ENCODE results near the gene CFAP99.
"Not testable (repeated sequence)": the region's sequence is repeated elsewhere in the genome, so short reads cannot be mapped to it uniquely, and the experiment has no call there.

CFAP99 gene

DNA sequence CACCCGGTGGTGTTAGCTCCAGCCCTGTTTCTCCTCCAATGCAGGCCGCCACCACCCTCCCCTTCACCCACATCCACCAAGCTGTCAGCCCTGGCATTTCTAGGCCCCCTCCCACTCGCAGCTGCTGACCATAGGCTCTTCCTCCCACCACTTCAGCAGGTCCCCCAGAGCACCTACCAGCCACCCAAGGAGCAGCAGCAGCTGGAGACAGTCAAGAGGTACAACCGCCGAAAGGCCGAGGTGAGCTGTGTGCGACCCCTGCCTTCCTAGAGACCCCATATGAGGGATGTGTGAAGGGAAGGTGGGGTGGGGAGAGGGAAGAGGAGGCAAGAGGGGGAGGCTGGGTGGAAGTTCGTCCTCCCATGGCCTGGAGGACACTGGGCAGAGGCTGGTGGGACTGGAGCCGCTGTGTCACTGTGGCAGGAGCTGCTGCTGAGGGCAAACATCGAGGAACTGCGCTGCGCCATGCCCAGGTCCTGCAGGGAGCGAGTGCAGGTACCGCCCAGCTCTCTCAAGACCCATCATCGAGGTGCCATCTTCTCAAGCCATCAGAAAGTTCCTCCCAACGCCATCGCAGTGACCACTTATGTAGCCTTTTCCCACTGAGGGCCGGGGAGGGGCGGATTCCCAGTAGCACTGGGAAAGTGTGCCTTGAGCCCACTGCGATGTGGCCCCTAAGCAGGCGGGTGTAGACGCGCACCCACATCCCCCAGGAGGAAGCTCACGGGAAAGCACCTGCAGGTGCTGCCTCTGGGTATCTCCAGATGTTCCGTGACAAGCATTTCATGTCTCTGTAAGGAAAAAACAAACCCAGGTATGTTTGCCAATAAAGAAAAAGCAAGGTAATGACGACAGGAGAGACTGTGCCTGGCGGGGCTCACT lies 31.0 kb downstream of the CFAP99 start:
- DNase-seq, result no peak

DNA sequence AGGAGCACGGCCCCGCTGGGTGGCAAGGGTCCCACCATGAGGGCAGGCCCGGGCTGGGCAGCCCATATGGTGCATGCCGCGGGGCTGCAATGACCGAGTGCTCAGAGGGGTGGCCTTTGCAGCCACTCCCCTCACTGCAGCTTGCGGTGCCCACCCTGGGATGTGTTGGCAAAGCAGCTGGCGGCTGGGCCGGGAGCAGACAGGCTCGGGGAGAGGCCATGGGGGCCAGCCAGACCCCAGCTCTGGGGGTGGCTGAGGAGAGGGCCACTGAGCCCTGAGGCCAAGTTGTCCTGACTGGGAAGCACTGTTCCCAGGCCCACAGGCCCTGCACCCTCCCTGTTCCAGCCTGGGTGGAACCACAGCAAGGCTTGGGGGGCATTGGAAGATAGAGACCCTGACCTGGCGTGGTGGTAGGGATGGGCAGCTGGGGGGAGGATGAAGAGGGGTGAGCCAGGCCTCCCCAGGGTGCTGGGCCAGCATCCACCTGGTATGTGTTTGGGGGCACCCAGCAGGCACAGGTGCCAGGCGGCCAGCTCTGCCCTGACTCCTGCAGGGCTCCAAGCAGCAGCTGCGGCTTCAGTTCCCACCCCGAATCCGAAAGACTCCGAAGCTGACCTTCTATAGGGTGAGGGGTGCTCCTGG lies 31.8 kb downstream of the CFAP99 start:
- no peak for DNase-seq

DNA sequence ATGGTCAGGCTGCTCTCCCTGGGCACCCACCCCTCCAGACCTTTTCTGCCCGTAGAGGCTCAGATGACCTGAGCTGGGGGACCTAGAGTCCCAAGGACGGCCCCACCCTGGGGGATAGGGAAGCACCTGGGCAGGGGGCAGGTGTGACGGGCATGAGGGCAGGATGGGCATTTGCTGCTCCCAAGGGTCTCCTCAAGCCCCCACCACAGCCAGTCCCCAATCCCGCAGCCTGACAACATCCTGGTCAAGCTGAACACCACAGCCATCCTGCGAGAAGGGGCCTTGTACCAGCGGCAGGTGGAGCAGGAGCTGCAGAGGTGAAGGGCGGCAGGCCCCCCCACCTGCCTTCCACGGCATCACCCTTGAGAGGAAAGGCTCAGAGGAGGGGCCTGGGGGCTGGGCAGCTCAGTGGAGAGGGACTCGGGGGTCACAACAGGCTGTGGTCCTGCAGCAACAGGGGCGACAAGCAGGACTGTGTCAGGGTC lies 32.3 kb downstream of the CFAP99 start:
- DNase-seq, result no peak

DNA sequence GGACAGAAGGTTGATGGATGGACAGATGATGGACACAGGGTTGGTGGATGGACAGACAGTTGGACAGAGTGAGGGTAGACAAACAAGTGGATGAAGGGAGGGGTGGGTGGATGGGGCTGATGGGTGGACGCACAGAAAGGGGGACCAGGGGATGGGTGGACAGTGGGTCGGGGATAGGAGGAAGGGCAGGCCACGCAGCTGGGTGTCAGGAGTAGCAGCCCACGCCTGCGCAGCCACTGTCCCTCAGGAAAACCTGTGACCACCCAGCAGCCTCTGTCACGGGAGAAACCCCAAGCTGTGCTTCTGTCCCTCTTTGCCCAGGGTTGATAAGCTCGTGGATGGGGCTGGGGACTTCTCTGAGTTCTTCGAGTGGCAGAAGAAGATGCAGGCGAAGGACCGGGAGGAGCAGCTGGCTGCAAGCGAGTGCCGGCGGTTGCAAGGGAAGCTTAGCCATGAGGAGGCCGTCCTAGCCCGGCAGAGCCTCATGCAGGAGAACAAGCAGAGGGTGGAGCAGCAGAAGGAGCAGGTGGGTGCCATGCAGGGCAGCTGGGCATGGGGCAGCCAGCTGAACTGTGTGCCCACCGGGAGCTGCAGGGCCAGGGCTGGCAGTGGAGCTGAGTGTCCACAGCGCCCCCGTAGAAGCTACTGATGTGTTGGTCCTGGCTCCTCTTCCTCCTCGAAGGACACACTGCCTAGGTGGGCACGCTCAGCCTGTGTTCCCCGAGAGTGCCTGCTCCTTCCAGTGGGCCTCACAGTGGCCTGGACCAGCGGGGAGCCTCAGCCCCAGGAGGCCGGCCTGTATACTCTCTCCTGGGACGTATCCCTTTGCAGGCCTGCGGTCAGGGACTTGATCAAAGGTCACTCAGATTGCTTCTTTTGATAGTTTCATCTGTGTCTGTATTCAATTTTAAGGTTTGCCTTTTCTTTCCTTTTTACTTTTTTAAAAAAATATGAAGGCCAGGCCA lies 33.3 kb downstream of the CFAP99 start:
- DNase-seq, result no peak

DNA sequence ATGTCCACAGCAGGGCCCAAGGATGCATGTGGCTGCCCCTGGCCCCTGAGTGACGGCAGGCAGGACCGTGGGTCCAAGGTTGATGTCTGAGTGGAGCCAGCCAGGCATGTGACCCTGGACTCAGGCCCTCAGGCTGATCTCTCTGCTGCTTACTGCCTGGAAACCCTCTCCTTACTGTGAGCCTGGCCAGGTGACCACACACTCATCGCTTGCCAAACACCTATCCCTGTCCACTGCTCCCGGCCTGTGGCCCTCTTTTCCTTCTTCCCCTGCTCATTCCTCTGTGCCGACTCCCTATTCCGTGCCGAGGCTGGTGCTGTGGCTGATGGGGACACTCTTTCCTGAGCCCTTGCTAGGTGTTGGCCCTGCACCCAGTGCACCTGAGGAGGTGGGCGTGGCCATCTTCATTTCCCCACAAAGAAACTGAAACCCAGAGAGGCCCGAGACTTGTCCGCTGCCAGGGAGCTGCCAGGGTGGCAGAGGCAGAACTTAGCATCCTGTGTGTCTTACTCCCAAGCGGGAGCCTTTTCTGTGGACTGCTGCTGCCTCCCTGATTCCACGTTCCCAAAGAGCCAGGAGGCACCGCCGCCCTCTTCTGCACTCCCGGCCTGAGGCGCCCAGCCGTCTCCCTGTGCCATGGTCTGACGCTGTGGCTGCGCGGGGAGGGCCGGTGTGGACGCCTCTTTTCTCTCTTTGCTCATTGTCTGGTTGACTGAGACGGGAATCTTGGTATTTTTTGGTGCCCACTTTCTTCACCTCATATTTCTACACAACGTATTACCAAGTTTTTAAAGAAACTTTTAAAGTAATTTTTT lies 38.9 kb downstream of the CFAP99 start:
- DNase-seq, result no peak

DNA sequence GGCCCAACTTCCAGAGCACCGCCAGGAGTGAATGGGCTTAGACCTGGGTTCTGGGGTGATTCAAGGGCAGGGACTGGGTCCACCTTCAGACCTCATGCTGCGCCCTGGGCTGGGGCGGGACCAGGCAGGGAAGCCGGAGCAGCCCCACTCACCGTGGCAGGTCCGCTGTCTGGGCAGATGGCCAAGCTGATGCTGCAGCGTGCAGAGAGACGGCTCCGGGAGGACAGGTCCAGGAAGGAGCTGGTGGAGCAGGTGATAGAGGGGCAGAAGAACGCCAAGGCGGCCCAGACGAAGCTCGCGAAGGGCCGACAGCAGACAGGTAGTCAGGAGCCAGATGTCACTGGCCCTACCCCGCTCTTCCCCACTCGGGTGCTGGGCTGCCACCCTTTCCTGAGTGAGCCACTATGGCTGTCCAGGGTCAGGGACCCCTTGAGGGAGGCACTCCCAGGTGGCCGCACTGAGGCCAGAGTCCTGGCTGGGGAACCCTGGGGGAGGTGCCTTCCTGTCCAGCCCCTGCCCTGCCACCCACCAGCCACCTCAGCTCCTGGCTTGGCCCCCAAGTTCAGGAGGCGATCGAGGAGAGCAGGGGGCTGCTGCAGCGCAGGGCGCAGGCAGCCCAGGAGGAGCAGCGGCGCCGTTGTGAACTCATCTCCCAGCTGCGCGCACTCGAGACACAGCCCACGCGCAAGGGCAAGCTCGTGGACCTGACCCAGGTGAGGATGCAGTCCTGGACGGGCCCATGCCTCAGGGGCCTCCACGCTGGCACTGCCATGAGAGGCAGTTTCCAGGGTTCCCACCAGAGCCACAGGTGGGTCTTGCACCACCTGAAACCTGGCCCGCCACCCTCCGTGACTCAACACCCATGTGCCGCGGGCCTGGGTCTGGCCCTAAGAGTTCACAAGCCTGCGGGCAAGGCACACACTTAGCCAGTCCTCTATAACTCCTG lies 40.1 kb downstream of the CFAP99 start:
- no peak for DNase-seq

DNA sequence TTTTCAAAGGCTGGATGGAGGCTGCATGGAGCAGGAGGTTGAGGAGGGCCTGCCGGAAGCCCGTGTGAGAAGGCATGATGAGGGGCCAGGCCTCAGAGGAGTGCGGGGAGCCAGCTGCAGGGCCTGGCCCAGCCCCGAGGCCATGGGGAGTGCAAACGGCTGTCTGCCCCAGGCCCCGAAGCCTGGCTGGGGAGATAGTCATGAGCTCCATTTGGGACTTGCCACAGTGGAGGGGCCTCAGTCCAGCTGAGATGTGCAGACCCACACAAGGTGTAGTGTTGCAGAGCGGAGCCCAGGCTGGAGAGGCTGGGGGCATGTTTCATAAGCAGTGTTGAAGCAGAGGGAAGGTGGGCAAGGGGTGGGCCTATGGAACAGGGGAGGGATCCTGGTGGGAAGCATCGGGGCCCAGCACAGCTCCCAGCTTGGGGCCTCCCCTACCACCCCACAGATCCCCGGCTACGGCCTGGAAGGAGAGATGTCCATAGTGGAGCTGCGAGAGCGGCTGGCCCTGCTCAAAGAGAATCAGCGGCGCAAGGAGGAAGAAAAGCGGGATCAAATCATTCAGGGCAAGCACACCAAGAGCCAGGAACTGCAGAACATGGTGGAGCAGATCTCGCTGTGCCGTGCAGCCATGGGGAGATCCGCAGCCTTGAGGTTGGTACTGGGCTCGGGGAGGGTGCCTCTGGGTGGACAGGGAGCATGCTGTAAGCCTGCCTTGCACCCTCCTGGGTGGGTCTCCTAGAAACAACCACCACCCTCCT lies 41.0 kb downstream of the CFAP99 start:
- DNase-seq, result no peak

DNA sequence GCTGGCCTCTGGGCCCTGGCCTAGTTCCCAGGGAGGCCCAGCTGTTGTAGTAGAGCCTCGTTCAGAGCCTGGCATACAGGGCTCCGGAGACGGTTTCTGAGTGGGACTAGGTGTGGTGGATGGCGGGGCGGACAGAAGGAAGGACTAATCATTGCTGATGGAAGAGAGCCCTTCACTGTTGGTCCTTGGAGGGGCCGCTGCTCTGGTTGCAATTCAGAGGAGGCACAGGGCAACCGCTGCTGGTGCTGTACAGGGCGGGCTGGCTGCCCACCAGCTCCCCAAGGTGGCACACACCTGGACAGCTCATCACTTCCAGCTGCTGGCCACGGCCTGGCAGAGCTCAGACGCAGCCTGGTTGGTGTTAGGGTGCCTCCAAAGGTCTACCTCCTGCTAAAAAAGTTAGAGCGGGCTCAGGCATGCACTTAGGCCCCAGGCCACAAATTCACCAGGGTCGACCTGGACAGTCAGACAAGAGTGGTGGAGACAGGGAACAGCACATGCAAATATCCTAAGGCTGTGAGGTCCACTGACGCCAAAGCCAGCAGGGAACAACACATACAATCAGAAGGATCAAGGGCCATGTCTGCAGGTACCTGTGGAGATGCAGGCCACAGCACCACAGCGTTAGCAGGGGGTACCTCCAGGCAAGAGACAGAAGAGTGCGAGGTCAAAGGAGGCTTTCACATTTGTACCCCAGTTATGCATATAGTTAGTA lies 42.6 kb downstream of the CFAP99 start:
- DNase-seq, result no peak

DNA sequence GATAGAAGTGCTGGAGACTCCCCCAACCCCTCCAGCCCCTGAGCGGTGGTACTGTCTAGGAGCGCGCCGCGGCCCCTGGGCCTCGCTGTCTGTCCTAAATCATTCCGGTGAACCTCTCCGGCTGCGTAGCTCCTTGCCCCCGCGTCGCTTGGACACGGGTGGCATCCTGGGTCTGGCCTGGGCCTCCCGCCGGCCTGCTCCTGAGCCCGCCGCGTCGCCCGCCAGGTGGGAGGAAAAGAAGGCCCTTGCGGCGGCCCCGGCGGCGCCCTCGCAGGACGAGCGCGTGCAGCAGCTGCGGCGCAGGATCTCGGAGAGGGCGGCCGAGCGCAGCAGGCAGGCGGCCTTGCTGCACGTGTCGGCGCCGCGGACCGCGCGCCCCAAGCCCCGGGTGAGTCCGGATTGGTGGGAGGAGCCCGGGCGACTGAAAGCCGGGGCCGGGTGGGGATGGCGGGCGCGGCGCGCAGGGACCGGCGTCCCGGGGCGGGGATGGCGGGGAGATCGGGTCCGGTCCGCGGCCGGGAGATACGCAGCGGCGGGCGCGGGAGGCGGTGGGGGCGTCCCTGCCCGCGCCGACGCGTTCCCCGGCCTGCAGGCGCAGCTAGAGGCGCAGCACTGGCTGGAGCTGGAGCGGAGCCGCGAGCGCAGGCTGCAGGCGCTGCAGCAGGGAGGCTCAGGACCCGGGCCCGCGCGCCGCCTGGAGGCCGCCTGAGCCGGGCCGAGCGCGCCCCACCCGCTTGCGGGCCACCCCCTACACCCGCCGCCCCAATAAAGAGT lies 43.6 kb downstream of the CFAP99 start:
- peak; percentile 45 to 59 for DNase-seq

DNA sequence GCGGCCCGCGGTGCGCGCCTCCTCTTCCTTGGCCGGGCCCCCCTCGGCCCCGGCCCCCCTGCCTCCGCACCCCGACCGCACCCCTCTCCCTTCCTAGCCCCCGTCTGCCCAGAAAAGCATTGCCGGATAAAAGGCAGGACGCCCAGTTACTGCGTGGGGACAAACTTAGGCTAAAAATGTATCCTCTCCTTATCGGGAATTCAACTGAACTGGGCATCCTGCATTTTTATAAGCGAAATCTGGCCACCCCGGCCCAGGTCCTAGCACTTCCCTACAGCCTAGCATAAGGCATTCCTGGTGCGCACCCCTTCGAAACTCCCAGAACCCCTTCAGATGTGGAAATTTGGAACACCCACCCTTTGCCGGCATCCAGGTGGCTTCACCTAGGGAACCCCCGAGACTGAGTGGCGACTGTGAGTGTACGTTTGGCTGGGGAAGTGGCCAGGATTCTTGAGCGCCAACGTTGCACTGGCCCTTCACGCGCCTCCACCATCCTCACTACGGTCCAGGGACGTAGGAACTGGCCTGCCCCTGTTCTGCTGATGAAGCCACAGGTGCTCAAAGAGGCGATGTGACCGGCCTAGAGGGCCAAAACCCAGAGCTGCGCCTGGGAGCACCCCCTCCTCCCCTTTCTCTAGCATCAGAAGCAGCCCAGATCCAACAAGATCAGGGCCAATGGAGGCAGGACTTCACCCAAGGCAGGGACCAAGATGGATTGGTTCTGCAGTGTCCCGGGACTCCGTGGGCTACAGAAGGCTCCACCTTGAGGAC lies 44.4 kb downstream of the CFAP99 start:
- DNase-seq, result no peak

DNA sequence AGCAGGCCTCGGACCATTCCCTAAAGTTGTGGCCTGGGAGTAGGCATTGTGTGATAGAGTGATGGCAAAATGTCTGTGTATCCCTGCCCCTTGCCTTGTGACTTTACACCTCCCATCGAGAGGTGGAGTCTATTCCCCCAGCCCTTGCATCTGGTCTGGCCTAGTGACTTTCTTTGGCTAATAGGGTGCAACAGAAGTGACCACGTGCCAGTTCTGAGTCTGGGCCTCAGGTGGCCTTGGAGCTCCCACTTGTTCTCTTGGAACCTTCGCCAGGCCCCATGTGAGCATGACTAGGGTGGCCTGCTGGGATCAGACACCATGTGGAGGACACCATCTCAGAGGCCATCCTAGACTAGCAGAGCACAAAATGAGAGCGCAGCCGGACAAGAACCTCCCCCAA lies 46.3 kb downstream of the CFAP99 start:
- DNase-seq, result no peak

DNA sequence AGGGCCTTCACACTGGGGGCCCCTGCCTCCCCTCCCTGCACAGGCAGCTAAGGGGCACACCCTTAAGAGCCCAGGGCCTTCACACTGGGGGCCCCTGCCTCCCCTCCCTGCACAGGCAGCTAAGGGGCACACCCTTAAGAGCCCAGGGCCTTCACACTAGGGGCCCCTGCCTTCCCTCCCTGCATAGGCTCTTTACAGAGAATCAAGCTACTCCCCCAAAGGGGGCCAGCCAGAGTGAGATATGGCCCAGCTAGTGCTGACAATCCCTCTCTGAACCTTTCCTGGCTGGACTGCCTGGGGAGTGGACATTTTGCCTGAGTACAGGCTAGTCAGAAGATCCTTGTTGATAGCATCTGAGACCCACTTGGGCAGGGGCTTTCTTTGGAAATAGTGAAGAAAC lies 46.8 kb downstream of the CFAP99 start:
- DNase-seq, result not testable (repeated sequence)

DNA sequence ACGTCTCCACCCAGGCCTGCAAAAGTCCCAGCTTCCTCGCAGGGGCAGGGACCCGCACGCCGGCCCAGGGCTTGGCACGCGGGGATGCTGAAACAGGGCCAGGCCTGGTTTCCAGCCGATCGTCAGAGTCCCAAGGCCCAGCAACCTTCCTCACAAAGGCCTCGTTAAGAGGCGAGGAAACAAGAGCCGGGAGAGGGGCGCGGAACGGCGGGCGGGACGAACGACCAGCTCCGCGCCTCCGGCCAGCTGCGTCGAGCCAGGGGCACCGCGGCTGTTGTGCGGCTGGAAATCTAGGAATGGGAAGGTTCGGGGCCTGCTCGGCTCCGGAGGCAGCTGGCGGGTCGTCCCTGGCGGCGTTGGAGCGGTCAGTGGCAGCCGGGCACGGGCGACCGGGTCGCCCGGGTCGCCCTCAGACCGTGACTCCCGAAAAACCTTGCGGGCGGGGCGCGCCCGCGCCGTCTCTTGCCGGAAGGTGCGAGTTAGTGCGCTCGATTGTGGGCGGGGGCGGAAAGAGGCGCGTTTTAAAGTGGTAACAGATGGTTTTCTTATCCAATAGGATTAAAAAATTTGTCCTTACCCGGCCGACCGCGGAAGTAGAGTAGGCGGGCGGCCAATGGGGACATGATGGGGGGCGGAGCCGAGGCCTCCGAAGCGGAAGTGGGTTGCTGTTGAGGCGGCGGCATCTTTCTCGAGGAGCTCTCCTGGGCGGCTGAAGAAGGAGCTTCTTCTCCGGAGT lies 49.9 kb downstream of the CFAP99 start, which contains the start of gene RNF4:
Gene RNF4 (plus strand): TSS at position 651 of the 736 bp plus-strand sequence. CDS start 21,388 bp downstream, outside the sequence.
- peak; percentile 88 to 92 for DNase-seq

DNA sequence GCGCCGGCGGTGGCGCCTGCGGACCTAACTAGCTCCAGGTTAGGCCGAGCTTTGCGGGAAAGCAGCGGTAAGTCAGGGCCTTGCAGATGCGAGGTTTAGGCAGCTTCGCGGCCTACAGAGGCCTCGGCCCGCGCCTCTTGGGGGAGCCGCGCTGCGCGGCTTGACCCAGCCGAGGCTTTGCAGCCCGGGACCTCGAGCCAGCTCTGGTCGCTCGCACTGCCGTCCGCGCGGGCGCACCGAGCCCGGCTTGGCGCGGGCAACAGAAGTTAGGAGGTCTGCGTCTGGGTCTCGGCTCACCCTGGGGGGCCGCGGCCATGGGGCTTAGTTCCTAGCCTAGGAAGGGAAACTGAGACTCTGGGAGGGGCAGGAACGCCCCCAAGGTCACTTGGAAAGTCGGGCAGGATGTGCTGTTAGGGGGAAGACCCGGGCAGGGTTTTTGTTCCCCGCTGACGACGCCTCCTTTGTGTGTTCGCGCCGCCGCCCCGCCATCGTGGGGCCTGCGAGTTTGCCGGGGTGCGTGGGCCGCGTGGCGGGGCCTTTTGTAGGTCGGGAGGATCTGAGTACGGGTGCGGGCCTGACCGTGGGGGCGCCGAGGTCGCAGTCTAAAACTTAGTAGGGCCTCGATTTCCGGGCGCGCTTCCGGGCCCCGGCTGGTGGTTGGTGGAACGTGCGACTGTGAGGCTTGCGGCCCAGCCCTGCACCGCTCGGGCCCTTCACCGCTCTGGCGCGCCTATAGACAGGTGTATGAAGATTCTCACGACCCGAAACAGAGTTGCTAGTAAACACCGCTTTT lies 50.6 kb downstream of the CFAP99 start:
- peak; percentile 60 to 61 for DNase-seq

DNA sequence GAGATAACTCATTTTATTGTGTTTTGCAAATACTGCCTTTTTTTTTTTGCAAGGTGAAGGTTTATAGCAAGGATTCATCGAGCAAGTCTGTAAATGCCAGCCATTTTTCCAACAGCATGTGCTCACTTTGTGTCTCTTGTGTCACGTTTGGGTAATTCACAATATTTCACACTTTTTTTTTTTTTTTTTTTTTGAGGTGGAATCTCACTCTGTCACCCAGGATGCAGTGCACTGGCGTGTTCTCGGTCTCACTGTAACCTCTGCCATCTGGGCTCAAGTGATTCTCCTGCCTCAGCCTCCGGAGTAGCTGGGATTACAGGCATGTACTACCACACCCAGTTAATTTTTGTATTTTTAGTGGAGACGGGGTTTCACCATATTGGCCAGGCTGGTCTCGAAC lies 52.0 kb downstream of the CFAP99 start:
- DNase-seq, result no peak

DNA sequence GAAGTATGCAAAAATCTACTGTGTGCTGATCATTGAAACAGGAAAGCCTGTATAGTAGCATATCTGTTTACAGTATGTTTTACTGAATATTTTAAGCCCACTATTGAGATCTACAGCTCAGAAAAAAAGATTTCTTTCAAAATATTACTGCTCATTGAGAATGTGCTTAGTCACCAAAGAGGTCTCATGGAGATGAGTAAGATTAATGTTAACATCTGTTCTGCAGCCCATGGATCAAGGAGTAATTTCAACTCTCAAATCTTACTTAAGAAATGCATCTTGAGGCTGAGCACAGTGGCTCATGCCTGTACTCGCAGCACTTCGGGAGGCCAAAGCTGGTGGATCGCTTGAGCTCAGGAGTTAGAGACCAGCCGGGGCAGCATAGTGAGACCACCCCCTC lies 53.4 kb downstream of the CFAP99 start:
- DNase-seq, result no peak

Measured in stimulated activated CD4-positive, alpha-beta T cell treated with anti-CD3 and anti-CD28 coated beads, Interleukin-2, amount 100 ng/mL, for 48 hours (primary cell).